Uterus (tissue), 4 donors: ENCODE data around the gene PSMB2. TPM values are rescaled to one million over a fixed set of nuclear protein-coding genes. Genes with fewer than 3 reads are reported as not detected.

Experiments used
- DNase-seq, 2 donors: peaks; one replicate each; pipeline ENCODE4 v3.0.0-alpha.2; 2019 to 2020
- H3K27ac ChIP-seq, 2 donors: fragments of 200-600 bp; sonication (generic); 1 replicate in 1 of 2; 2 replicates in 1 of 2; pipeline ENCODE4 v1.5.1; 2016 to 2018
- H3K27me3 ChIP-seq, 2 donors: fragments of 200-600 bp; sonication (generic); one replicate each; pipeline ENCODE4 v1.5.1; 2018 to 2019; ENCODE audit warnings: control low read depth in 1 of 2
- H3K36me3 ChIP-seq, 2 donors: fragments of 200-600 bp; sonication (generic); one replicate each; pipeline ENCODE4 v1.5.1; 2019; ENCODE audit warnings: control low read depth in 1 of 2
- H3K4me1 ChIP-seq, 2 donors: fragments of 200-600 bp; sonication (generic); one replicate each; pipeline ENCODE4 v1.5.1; 2018 to 2019; ENCODE audit warnings: control low read depth in 1 of 2
- H3K4me3 ChIP-seq, 2 donors: fragments of 200-600 bp; sonication (generic); 1 replicate in 1 of 2; 2 replicates in 1 of 2; pipeline ENCODE4 v1.5.1; 2018 to 2019; ENCODE audit warnings: mild to moderate bottlenecking in 1 of 2
- H3K9me3 ChIP-seq, 2 donors: fragments of 200-600 bp; sonication (generic); one replicate each; pipeline ENCODE4 v1.5.1; 2019; ENCODE audit warnings: control low read depth in 1 of 2
- POLR2A ChIP-seq, 2 donors: fragments of 450-650 bp; IDR thresholded peaks; one replicate each; pipeline ENCODE4 v1.6.1; 2016; ENCODE audit warnings: antibody characterized with exemption in 2 of 2, mild to moderate bottlenecking in 1 of 2, moderate library complexity in 1 of 2
- intact Hi-C: fragments of 100-400 bp; cut with DNase I; formaldehyde crosslinking; loops from one replicate; pipeline ENCODE4 v1.15.1; 2023; ENCODE audit warnings: low total_unique reads
- total RNA-seq, 4 donors: library from RNA; depleted of rRNA in 3 of 4; stranded (reverse); fragments of >200 nt in 3 of 4; gene quantifications; one replicate each; pipeline versions ENCODE4 v1.1.0 to v1.2.4, GENCODE V29; 2014 to 2023
- TF ChIP-seq, protein P1 (sequence below), 4 experiments: fragments of 200-600 bp in 2 of 4; fragments of 450-650 bp in 2 of 4; sonication (generic) in 2 of 4; IDR thresholded peaks; one replicate each; pipeline ENCODE4 v1.5.1; 2016 to 2019; ENCODE audit warnings: antibody characterized with exemption in 4 of 4, mild to moderate bottlenecking in 2 of 4, moderate library complexity in 1 of 4
- donor health status: DM: yes; HTN: yes; CAD: no.

PSMB2 gene
- total RNA-seq, 4 donors from 2014 or later: 4.9 to 40.2 (median 27.2) TPM

GRCh38 chr1:35570589-35571137, 70.7 kb downstream of the PSMB2 start:
- no peak overlapping the region for H3K4me3 ChIP-seq
- no peak for DNase-seq
- H3K36me3 ChIP-seq: no peaks in the 10 kb centered on the region
- H3K27ac ChIP-seq: no peak overlapping the region
- H3K27me3 ChIP-seq: no peaks in the 10 kb centered on the region
- intact Hi-C loops: no loop called here
- peaks cover 0 to 7% of the 10 kb centered on the region in 2 donors for H3K4me1 ChIP-seq
- TF ChIP-seq POLR2A (IDR thresholded peaks at IDR 0.05): no peak
- TF ChIP-seq, protein P1, sequence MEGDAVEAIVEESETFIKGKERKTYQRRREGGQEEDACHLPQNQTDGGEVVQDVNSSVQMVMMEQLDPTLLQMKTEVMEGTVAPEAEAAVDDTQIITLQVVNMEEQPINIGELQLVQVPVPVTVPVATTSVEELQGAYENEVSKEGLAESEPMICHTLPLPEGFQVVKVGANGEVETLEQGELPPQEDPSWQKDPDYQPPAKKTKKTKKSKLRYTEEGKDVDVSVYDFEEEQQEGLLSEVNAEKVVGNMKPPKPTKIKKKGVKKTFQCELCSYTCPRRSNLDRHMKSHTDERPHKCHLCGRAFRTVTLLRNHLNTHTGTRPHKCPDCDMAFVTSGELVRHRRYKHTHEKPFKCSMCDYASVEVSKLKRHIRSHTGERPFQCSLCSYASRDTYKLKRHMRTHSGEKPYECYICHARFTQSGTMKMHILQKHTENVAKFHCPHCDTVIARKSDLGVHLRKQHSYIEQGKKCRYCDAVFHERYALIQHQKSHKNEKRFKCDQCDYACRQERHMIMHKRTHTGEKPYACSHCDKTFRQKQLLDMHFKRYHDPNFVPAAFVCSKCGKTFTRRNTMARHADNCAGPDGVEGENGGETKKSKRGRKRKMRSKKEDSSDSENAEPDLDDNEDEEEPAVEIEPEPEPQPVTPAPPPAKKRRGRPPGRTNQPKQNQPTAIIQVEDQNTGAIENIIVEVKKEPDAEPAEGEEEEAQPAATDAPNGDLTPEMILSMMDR (IDR thresholded peaks at IDR 0.05): no peak
- H3K9me3 ChIP-seq: no peaks in the 10 kb centered on the region

GRCh38 chr1:35569936-35570335, 71.4 kb downstream of the PSMB2 start:
- Histone ChIP-seq H3K4me3 (no peak overlapping the region), H3K27me3 (no peaks in the 10 kb centered on the region), H3K27ac (no peak overlapping the region), H3K36me3 (no peaks in the 10 kb centered on the region), H3K9me3 (no peaks in the 10 kb centered on the region), H3K4me1 (peaks cover 0 to 7% of the 10 kb centered on the region in 2 donors)
- no peak for TF ChIP-seq POLR2A (IDR thresholded peaks at IDR 0.05)
- TF ChIP-seq, protein P1 (IDR thresholded peaks at IDR 0.05): no peak
- no peak for DNase-seq
- intact Hi-C loops: loop anchor here (5.0 kb wide), 1 partner anchor 157 kb away; no protein-coding TSS in a partner anchor

DNA sequence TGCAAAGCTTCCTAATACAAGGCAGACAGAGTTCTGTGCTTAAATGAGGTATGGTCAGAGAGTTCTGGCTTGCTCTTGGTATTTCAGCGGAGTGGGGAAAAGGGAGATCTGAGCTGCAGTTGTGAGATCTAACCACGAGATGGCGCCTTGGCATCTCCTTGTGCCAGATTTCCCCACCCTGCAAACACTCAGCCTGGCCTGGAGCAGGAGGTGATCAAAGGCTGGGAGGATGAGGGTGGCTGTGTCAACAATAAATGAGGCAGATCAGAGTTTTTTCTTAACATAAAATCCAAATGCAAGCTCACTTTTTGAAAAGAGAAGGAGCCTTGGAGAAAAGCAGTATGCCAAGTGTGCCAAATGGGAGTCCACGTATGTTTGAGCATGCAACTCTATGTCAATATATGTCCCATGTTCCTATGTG, 72.3 kb downstream of the PSMB2 start:
- Histone ChIP-seq H3K4me3 (no peak overlapping the region), H3K27ac (no peak overlapping the region), H3K36me3 (no peaks in the 10 kb centered on the region), H3K4me1 (peaks cover 0 to 7% of the 10 kb centered on the region in 2 donors), H3K9me3 (no peaks in the 10 kb centered on the region), H3K27me3 (no peaks in the 10 kb centered on the region)
- TF ChIP-seq, protein P1 (IDR thresholded peaks at IDR 0.05): peak; percentile 53 to 80 (median 64)
- no peak for TF ChIP-seq POLR2A (IDR thresholded peaks at IDR 0.05)
- intact Hi-C loops: loop anchor here (5.0 kb wide), 1 partner anchor 158 kb away; no protein-coding TSS in a partner anchor
- peak in 1 of 2 donors; percentile 57 for DNase-seq

DNA sequence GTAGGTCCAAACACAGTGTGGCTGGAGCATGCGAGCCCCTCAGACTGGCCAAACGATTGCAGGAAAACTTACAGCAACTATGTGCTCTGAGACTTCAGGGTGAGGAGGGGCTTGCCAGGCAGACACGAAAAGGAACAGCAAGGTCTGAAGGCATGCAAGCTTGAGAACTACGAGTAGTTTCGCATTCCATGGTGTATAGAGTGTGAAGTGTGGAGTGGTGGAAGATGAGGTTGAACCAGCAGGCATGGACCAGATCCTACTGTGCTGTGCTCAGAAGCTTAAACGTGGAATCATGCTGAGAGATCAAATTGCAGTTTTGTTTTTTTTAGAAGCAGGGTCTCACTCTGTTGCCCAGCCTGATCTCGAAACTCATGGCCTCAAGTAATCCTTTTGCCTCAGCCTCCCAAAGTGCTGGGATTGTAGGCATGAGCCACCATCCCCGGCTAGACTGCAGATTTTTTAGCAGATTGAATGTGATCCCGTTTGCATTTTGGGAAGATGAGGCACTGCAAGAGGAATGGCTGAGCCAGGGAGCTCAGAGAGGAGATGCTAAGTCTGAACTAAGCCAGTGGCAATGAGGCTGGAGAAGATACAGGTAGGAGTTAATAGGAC, 73.3 kb downstream of the PSMB2 start:
- H3K9me3 ChIP-seq: no peaks in the 10 kb centered on the region
- H3K36me3 ChIP-seq: no peaks in the 10 kb centered on the region
- TF ChIP-seq POLR2A (IDR thresholded peaks at IDR 0.05): no peak
- TF ChIP-seq, protein P1 (IDR thresholded peaks at IDR 0.05): no peak
- intact Hi-C loops: loop anchor here (5.0 kb wide), 1 partner anchor 159 kb away; no protein-coding TSS in a partner anchor
- no peak overlapping the region for H3K27ac ChIP-seq
- no peak overlapping the region for H3K4me3 ChIP-seq
- DNase-seq: no peak
- H3K4me1 ChIP-seq: peaks cover 0 to 3% of the 10 kb centered on the region in 2 donors
- no peaks in the 10 kb centered on the region for H3K27me3 ChIP-seq

GRCh38 chr1:35565742-35566133, 75.6 kb downstream of the PSMB2 start:
- no peak overlapping the region for H3K27ac ChIP-seq
- peaks cover 0 to 4% of the 10 kb centered on the region in 2 donors for H3K4me1 ChIP-seq
- TF ChIP-seq, protein P1 (IDR thresholded peaks at IDR 0.05): no peak
- TF ChIP-seq POLR2A (IDR thresholded peaks at IDR 0.05): no peak
- DNase-seq: no peak
- no peaks in the 10 kb centered on the region for H3K27me3 ChIP-seq
- H3K4me3 ChIP-seq: no peak overlapping the region
- no peaks in the 10 kb centered on the region for H3K9me3 ChIP-seq
- H3K36me3 ChIP-seq: no peaks in the 10 kb centered on the region
- intact Hi-C loops: loop anchor here (5.0 kb wide), 1 partner anchor 162 kb away; no protein-coding TSS in a partner anchor
